NCI-H774 (cell line): Measurements from ENCODE around the gene ASXL2.
"Not testable (repeated sequence)": the region's sequence is repeated elsewhere in the genome, so short reads cannot be mapped to it uniquely, and the experiment has no call there.

Experiments
- DNase-seq: peaks from one replicate; lab custom pipeline; 2025; lab: John Stamatoyannopoulos, UW

ASXL2 gene

GRCh38 chr2:25832897-25833296 is 45.4 kb downstream of the ASXL2 start:
- DNase-seq, result no peak

GRCh38 chr2:25831746-25832449 is 46.4 kb downstream of the ASXL2 start:
- DNase-seq, result no peak

- DNase-seq, result no peak
Measured at GRCh38 chr2:25829828-25830227, 48.5 kb downstream of the ASXL2 start.

- no peak for DNase-seq
Measured at GRCh38 chr2:25829377-25829704, 48.9 kb downstream of the ASXL2 start.

- DNase-seq, result not testable (repeated sequence)
Measured at GRCh38 chr2:25828532-25829376, 49.5 kb downstream of the ASXL2 start.

- no peak for DNase-seq
Measured at GRCh38 chr2:25825238-25825637, 53.0 kb downstream of the ASXL2 start.

GRCh38 chr2:25824718-25825117 is 53.6 kb downstream of the ASXL2 start:
- DNase-seq, result no peak

- no peak for DNase-seq
Measured at GRCh38 chr2:25824216-25824615, 54.1 kb downstream of the ASXL2 start.

GRCh38 chr2:25822190-25823117 is 55.8 kb downstream of the ASXL2 start:
- no peak for DNase-seq

GRCh38 chr2:25821225-25822056 is 56.8 kb downstream of the ASXL2 start:
- no peak for DNase-seq

GRCh38 chr2:25819597-25820039 is 58.7 kb downstream of the ASXL2 start:
- no peak for DNase-seq

- no peak for DNase-seq
Measured at GRCh38 chr2:25817630-25818029, 60.7 kb downstream of the ASXL2 start.

- no peak for DNase-seq
Measured at GRCh38 chr2:25817006-25817405, 61.3 kb downstream of the ASXL2 start.

- DNase-seq, result no peak
Measured at GRCh38 chr2:25816249-25816648, 62.0 kb downstream of the ASXL2 start.

- no peak for DNase-seq
Measured at GRCh38 chr2:25814681-25815080, 63.6 kb downstream of the ASXL2 start.

- no peak for DNase-seq
Measured at GRCh38 chr2:25810428-25810827, 67.9 kb downstream of the ASXL2 start.

- DNase-seq, result no peak
Measured at GRCh38 chr2:25809646-25810045, 68.6 kb downstream of the ASXL2 start.

GRCh38 chr2:25808006-25808383 is 70.3 kb downstream of the ASXL2 start:
- DNase-seq, result no peak

- DNase-seq, result no peak
Measured at GRCh38 chr2:25806941-25807340, 71.3 kb downstream of the ASXL2 start.

- no peak for DNase-seq
Measured at GRCh38 chr2:25805987-25806386, 72.3 kb downstream of the ASXL2 start.

GRCh38 chr2:25804338-25804737 is 73.9 kb downstream of the ASXL2 start:
- DNase-seq, result no peak

- DNase-seq, result no peak
Measured at GRCh38 chr2:25799301-25799700, 79.0 kb downstream of the ASXL2 start.
